ENCODE measurements around the gene PGRMC2.

The PGRMC2 gene

GRCh38 chr4:128287141-128287870 lies at the start of gene PGRMC2:
PGRMC2 (minus strand) TSS chr4:128287813; CDS start chr4:128287790, 23 bp downstream.
- peak in 1 of 2 experiments; percentile 16 for DNase-seq

GRCh38 chr4:128335541-128335940 lies 47.9 kb upstream of the PGRMC2 start:
- DNase-seq = no peak

GRCh38 chr4:128334256-128334655 lies 46.6 kb upstream of the PGRMC2 start:
- no peak for DNase-seq

GRCh38 chr4:128333309-128334018 lies 45.9 kb upstream of the PGRMC2 start:
- no peak for DNase-seq

- no peak for DNase-seq
Observed at GRCh38 chr4:128332081-128332480, 44.5 kb upstream of the PGRMC2 start.

GRCh38 chr4:128329638-128330037 lies 42.0 kb upstream of the PGRMC2 start:
- no peak for DNase-seq

- no peak for DNase-seq
Observed at GRCh38 chr4:128328106-128328505, 40.5 kb upstream of the PGRMC2 start.

GRCh38 chr4:128323401-128323800 lies 35.8 kb upstream of the PGRMC2 start:
- DNase-seq = no peak

GRCh38 chr4:128322986-128323385 lies 35.4 kb upstream of the PGRMC2 start:
- no peak for DNase-seq

- no peak for DNase-seq
Observed at GRCh38 chr4:128322311-128322710, 34.7 kb upstream of the PGRMC2 start.

GRCh38 chr4:128320656-128321055 lies 33.0 kb upstream of the PGRMC2 start:
- no peak for DNase-seq

GRCh38 chr4:128315756-128316520 lies 28.3 kb upstream of the PGRMC2 start:
- DNase-seq = no peak

GRCh38 chr4:128311659-128312403 lies 24.2 kb upstream of the PGRMC2 start:
- DNase-seq = no peak

GRCh38 chr4:128310266-128310697 lies 22.7 kb upstream of the PGRMC2 start:
- no peak for DNase-seq

GRCh38 chr4:128309585-128309984 lies 22.0 kb upstream of the PGRMC2 start:
- DNase-seq = no peak

- no peak for DNase-seq
Observed at GRCh38 chr4:128308986-128309385, 21.4 kb upstream of the PGRMC2 start.

- DNase-seq = no peak
Observed at GRCh38 chr4:128307123-128307571, 19.5 kb upstream of the PGRMC2 start.

GRCh38 chr4:128305942-128306341 lies 18.3 kb upstream of the PGRMC2 start:
- no peak for DNase-seq

- no peak for DNase-seq
Observed at GRCh38 chr4:128303986-128304385, 16.4 kb upstream of the PGRMC2 start.

- DNase-seq = no peak
Observed at GRCh38 chr4:128303405-128303785, 15.8 kb upstream of the PGRMC2 start.

- DNase-seq = no peak
Observed at GRCh38 chr4:128301979-128302378, 14.4 kb upstream of the PGRMC2 start.

- DNase-seq = no peak
Observed at GRCh38 chr4:128299848-128300247, 12.2 kb upstream of the PGRMC2 start.

GRCh38 chr4:128298852-128299251 lies 11.2 kb upstream of the PGRMC2 start:
- no peak for DNase-seq

Measured in NCI-H2081 (cell line).